A549 (cell line): ENCODE measurements around the gene PDCD4. TPM values are rescaled to one million over a fixed set of nuclear protein-coding genes. Genes with fewer than 3 reads are reported as not detected.

Experiments
- ATAC-seq, 2 experiments: fragments of 200-7000 bp in 1 of 2; fragments of >200 bp in 1 of 2; cut with Nextera tagmentation in 1 of 2; cut with Tn5 transposase in 1 of 2; 3 replicates each; pipeline versions ENCODE4 v1.8.0 to v1.9.1; 2018 to 2020; ENCODE audit warnings: mild to moderate bottlenecking in 1 of 2, moderate library complexity in 1 of 2
- CTCF ChIA-PET: fragments of 300-600 bp; sonication (Branson Sonifier 250); formaldehyde crosslinking; extraction: SDS; loops from one replicate; lab custom pipeline; 2021; ENCODE audit warnings: antibody characterized with exemption, inconsistent platforms; lab: Yijun Ruan, JAX
- POLR2A ChIA-PET: fragments of 350-600 bp; formaldehyde crosslinking; extraction: SDS; loops from one replicate; lab custom pipeline; 2021; ENCODE audit warnings: antibody characterized with exemption, inconsistent platforms; lab: Yijun Ruan, JAX
- DNase-seq, 2 experiments: peaks; one replicate each; pipeline versions ENCODE4 v3.0.0 to v3.0.0-alpha.2; 2011 to 2016; ENCODE audit warnings: low read depth in 1 of 2, low spot score in 1 of 2
- FAIRE-seq: peaks from 2 replicates; lab custom pipeline; 2011; peaks lifted over from hg19 to GRCh38; lab: Jason Lieb, UNC
- H3K27ac ChIP-seq, 2 experiments: fragments of >200 bp; sonication (Bioruptor Twin); formaldehyde crosslinking; 3 replicates each; pipeline ENCODE4 v1.5.1; 2016 to 2017
- H3K4me1 ChIP-seq: fragments of >200 bp; sonication (Bioruptor Twin); formaldehyde crosslinking; 3 replicates; pipeline ENCODE4 v1.6.1; 2016
- H3K4me2 ChIP-seq: fragments of >200 bp; sonication (Bioruptor Twin); formaldehyde crosslinking; 3 replicates; pipeline ENCODE4 v1.6.1; 2016
- H3K4me3 ChIP-seq: fragments of >200 bp; sonication (Bioruptor Twin); formaldehyde crosslinking; 3 replicates; pipeline ENCODE4 v1.5.1; 2016
- H3K9me3 ChIP-seq: fragments of >200 bp; sonication (Bioruptor Twin); formaldehyde crosslinking; 3 replicates; pipeline ENCODE4 v1.6.1; 2016
- ATOH8 ChIP-seq: fragments of 250-450 bp; sonication (Bioruptor Pico); IDR thresholded peaks from 2 replicates; pipeline ENCODE4 v1.5.0; 2020; ENCODE audit warnings: low read depth, mild to moderate bottlenecking, moderate library complexity
- BCL3 ChIP-seq: fragments of >200 bp; sonication (Bioruptor Twin); formaldehyde crosslinking; IDR thresholded peaks from 3 replicates; pipeline ENCODE4 v1.6.1; 2016
- CBX2 ChIP-seq: fragments of 200-600 bp; sonication (generic); IDR thresholded peaks from 2 replicates; pipeline ENCODE4 v1.6.1; 2016; ENCODE audit warnings: low read depth, mild to moderate bottlenecking, borderline replicate concordance
- CHD2 ChIP-seq: fragments of 150-350 bp; IDR thresholded peaks from 2 replicates; pipeline ENCODE4 v1.6.1; 2014; ENCODE audit warnings: low read length; ENCODE audit not compliant: partially characterized antibody
- ELK1 ChIP-seq: fragments of 150-350 bp; IDR thresholded peaks from 2 replicates; pipeline ENCODE4 v1.6.1; 2014; ENCODE audit warnings: low read depth, mild to moderate bottlenecking, low read length
- FOSB ChIP-seq: fragments of 250-450 bp; sonication (Bioruptor Pico); IDR thresholded peaks from 2 replicates; pipeline ENCODE4 v1.5.0; 2020; ENCODE audit warnings: mild to moderate bottlenecking, moderate library complexity
- HOXB5 ChIP-seq: fragments of 250-450 bp; sonication (Bioruptor Pico); IDR thresholded peaks from 2 replicates; pipeline ENCODE4 v1.5.0; 2020; ENCODE audit warnings: mild to moderate bottlenecking, moderate library complexity
- MAZ ChIP-seq: fragments of 150-350 bp; IDR thresholded peaks from 2 replicates; pipeline ENCODE4 v1.6.1; 2014; ENCODE audit warnings: antibody characterized with exemption, low read depth, low read length, borderline replicate concordance
- PHF8 ChIP-seq: fragments of 200-600 bp; sonication (generic); IDR thresholded peaks from 2 replicates; pipeline ENCODE4 v1.6.1; 2016; ENCODE audit warnings: low read depth, mild to moderate bottlenecking, antibody characterized with exemption, moderate library complexity, borderline replicate concordance
- REST ChIP-seq: fragments of 200-600 bp; sonication (generic); IDR thresholded peaks from 2 replicates; pipeline ENCODE4 v1.6.1; 2016; ENCODE audit warnings: antibody characterized with exemption, mild to moderate bottlenecking, moderate library complexity
- RFX5 ChIP-seq: fragments of 450-650 bp; IDR thresholded peaks from 2 replicates; pipeline ENCODE4 v1.7.1; 2014; ENCODE audit warnings: antibody characterized with exemption, mild to moderate bottlenecking, moderate library complexity
- SMC3 ChIP-seq: fragments of >200 bp; sonication (Bioruptor Twin); formaldehyde crosslinking; IDR thresholded peaks from 3 replicates; pipeline ENCODE4 v1.6.1; 2018; ENCODE audit warnings: inconsistent platforms
- SREBF2 ChIP-seq: fragments of 450-650 bp; IDR thresholded peaks from 2 replicates; pipeline ENCODE4 v1.6.1; 2014; ENCODE audit warnings: mild to moderate bottlenecking, moderate library complexity
- ZC3H11A ChIP-seq: fragments of 450-650 bp; IDR thresholded peaks from 2 replicates; pipeline ENCODE4 v1.6.1; 2014; ENCODE audit warnings: antibody characterized with exemption, mild to moderate bottlenecking
- ZNF302 ChIP-seq: fragments of 250-450 bp; sonication (Bioruptor Pico); IDR thresholded peaks from 2 replicates; pipeline ENCODE4 v1.9.0; 2021; ENCODE audit warnings: inconsistent platforms, mild to moderate bottlenecking, moderate library complexity
- ZSCAN20 ChIP-seq: fragments of 250-450 bp; sonication (Bioruptor Pico); IDR thresholded peaks from 2 replicates; pipeline ENCODE4 v1.8.0; 2022; ENCODE audit warnings: mild to moderate bottlenecking, moderate library complexity
- WGBS: methylation state at CpG from one replicate; pipeline ENCODE4 v1.1.6; 2017; ENCODE audit errors: missing lambda C conversion rate; 5-methylcytosine and 5-hydroxymethylcytosine counted together
- polyA plus RNA-seq, 4 experiments: library from polyadenylated mRNA; depleted of rRNA in 3 of 4; stranded (reverse); fragments of >200 nt; fragmentation: RNase III in 1 of 4; extraction: RNeasy Plus Mini Kit Qiagen cat#74134 plus additional on column Dnase treatment in 1 of 4; gene quantifications; 2 replicates in 3 of 4; 3 replicates in 1 of 4; pipeline ENCODE4 v1.2.3, GENCODE V29; 2011 to 2017

Gene PDCD4
- polyA plus RNA-seq, 2 of the 4 experiments (the other 2 are of a cell fraction), result 42.7 to 71.4 TPM

- POLR2A ChIA-PET, result interaction anchor here (1.5 kb wide), 1 partner anchor 26 kb away, joined by 5 read pairs; the partner anchor contains the start of gene PDCD4
Observed at GRCh38 chr10:110845192-110845755, 26.5 kb upstream of the PDCD4 start.

GRCh38 chr10:110845756-110846620 lies 25.7 kb upstream of the PDCD4 start:
- Histone ChIP-seq H3K4me1 (peaks cover 16% of the 10 kb centered on the region), H3K4me3 (no peak overlapping the region), H3K4me2 (peak overlapping the region; percentile 43; the same call in 2 of the 3 replicates), H3K27ac (peak overlapping the region; percentile 33 to 49; a peak in 4 of 6 replicates), H3K9me3 (no peaks in the 10 kb centered on the region)
- WGBS, result 36% methylated on average over 3 of the region's 3 CpGs
- DNase-seq (peak in 1 of 2 experiments; percentile 24), FAIRE-seq (no peak), ATAC-seq (peak in 1 of 2 experiments; percentile 29; a peak in 3 of 6 replicates)
- ChIA-PET POLR2A (interaction anchor here (1.5 kb wide), 1 partner anchor 26 kb away, joined by 5 read pairs; the partner anchor contains the start of gene PDCD4), CTCF (interaction anchor here (1.1 kb wide), 2 partner anchors 20 to 25 kb away, joined by 3 to 4 read pairs; partner anchors contain the start of gene PDCD4)
- TF ChIP-seq ATOH8 (CRISPR knock-in tag), result no peak
- TF ChIP-seq ZC3H11A, result no peak
- TF ChIP-seq PHF8, result no peak
- TF ChIP-seq BCL3, result no peak
- no peak for TF ChIP-seq HOXB5 (CRISPR knock-in tag)
- TF ChIP-seq CHD2, result no peak
- TF ChIP-seq REST, result no peak
- no peak for TF ChIP-seq ZSCAN20
- no peak for TF ChIP-seq FOSB
- TF ChIP-seq RFX5, result no peak
- TF ChIP-seq SREBF2, result no peak
- TF ChIP-seq ZNF302 (CRISPR knock-in tag), result no peak

More at GRCh38 chr10:110845192-110845755, 26.5 kb upstream of the PDCD4 start:
- Histone ChIP-seq H3K4me2 (peak overlapping the region; percentile 43; the same call in 2 of the 3 replicates), H3K4me1 (peaks cover 23% of the 10 kb centered on the region), H3K27ac (peak overlapping the region in 1 of 2 experiments; percentile 49; a peak in 3 of 6 replicates), H3K9me3 (no peaks in the 10 kb centered on the region), H3K4me3 (no peak overlapping the region)
- FAIRE-seq (no peak), DNase-seq (no peak), ATAC-seq (no peak)
- TF ChIP-seq ELK1, result no peak
- no peak for TF ChIP-seq SMC3
- TF ChIP-seq MAZ, result no peak
- no peak for TF ChIP-seq CBX2
- no peak for TF ChIP-seq REST
- 75% methylated on average over 1 of the region's 2 CpGs for WGBS
- CTCF ChIA-PET, result interaction anchor here (1.0 to 1.2 kb wide), 2 partner anchors 20 to 27 kb away, joined by 4 read pairs; no protein-coding TSS in a partner anchor
